Uterine smooth muscle cell (primary cell): ENCODE measurements around the gene CAMKK1. TPM values are rescaled to one million over a fixed set of nuclear protein-coding genes. Genes with fewer than 3 reads are reported as not detected.

Source experiments
- total RNA-seq: library from RNA; depleted of rRNA; stranded (reverse); fragments of >200 nt; gene quantifications from 2 replicates; pipeline ENCODE4 v1.2.3, GENCODE V29; 2014

The CAMKK1 gene
- total RNA-seq, result 22.1 and 25.7 TPM in 2 replicates

GRCh38 chr17:3893003-3893719 is at the start of gene CAMKK1:
TSS of gene CAMKK1 (minus strand) at chr17:3893053. CDS start at chr17:3885687, 7,366 bp downstream.

GRCh38 chr17:3915995-3916696 is 23.3 kb upstream of the CAMKK1 start, which contains the start of gene P2RX1:
TSS of gene P2RX1 (minus strand) at chr17:3916465. CDS start at chr17:3916225, 240 bp downstream.

GRCh38 chr17:3845621-3846436 is 47.0 kb downstream of the CAMKK1 start, which contains the start of gene NCBP3:
TSS of gene NCBP3 (minus strand) at chr17:3846246. CDS start at chr17:3846223, 23 bp downstream.

Other genes with a start within 250 kb of the CAMKK1 start
- 179 and 184 TPM in 2 replicates for gene TAX1BP3, start 224.5 kb downstream of the CAMKK1 start, total RNA-seq
- gene EMC6, start 224.2 kb downstream of the CAMKK1 start, total RNA-seq, result 17.4 and 25.3 TPM in 2 replicates
- gene P2RX5, start 196.9 kb downstream of the CAMKK1 start, total RNA-seq, result 3.7 and 4.0 TPM in 2 replicates
- 2.5 and 8.9 TPM in 2 replicates for gene HASPIN, start 169.2 kb downstream of the CAMKK1 start, total RNA-seq
- gene ITGAE, start 91.9 kb downstream of the CAMKK1 start, total RNA-seq, result 12.2 and 16.0 TPM in 2 replicates
- 21.4 and 28.1 TPM in 2 replicates for gene NCBP3, start 46.8 kb downstream of the CAMKK1 start, total RNA-seq
- gene P2RX1, start 23.4 kb upstream of the CAMKK1 start, total RNA-seq, result under 0.01 and 0.25 TPM in 2 replicates
- gene ATP2A3, start 71.4 kb upstream of the CAMKK1 start, total RNA-seq, result 0.44 and 4.9 TPM in 2 replicates
- 29.5 and 36.3 TPM in 2 replicates for gene ZZEF1, start 250.0 kb upstream of the CAMKK1 start, total RNA-seq